ENCODE results near the gene SMOC1.

DNA sequence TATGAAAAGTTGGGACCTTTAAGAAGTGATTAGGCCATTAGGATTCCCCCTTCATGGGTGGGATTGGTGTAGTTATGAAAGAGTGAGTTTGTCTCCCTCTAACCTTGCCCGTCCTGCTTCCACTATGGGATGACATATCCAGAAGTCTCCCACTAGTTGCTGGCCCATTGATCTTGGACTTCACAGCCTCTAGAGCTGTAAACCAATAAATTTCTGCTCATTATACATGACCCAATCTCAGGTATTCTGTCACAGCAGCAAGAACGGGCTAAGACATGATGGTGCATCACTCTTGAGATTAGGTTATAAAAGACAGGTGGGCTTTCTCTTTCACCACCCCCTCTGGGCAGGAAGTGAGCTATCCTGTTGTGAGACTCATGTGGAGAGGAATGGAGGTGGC is 8.6 kb upstream of the SMOC1 start:
- TF ChIP-seq, protein P1, sequence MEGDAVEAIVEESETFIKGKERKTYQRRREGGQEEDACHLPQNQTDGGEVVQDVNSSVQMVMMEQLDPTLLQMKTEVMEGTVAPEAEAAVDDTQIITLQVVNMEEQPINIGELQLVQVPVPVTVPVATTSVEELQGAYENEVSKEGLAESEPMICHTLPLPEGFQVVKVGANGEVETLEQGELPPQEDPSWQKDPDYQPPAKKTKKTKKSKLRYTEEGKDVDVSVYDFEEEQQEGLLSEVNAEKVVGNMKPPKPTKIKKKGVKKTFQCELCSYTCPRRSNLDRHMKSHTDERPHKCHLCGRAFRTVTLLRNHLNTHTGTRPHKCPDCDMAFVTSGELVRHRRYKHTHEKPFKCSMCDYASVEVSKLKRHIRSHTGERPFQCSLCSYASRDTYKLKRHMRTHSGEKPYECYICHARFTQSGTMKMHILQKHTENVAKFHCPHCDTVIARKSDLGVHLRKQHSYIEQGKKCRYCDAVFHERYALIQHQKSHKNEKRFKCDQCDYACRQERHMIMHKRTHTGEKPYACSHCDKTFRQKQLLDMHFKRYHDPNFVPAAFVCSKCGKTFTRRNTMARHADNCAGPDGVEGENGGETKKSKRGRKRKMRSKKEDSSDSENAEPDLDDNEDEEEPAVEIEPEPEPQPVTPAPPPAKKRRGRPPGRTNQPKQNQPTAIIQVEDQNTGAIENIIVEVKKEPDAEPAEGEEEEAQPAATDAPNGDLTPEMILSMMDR (IDR thresholded peaks at IDR 0.05) = no peak
- TF ChIP-seq POLR2AphosphoS5 (IDR thresholded peaks at IDR 0.05; ENCODE audit: low read depth, low read length) = no peak

All from Panc1 (cell line).